ENCODE data around the gene COQ8B. TPM values are rescaled to one million over a fixed set of nuclear protein-coding genes. Genes with fewer than 3 reads are reported as not detected.
"Not testable (repeated sequence)": the region's sequence is repeated elsewhere in the genome, so short reads cannot be mapped to it uniquely, and the experiment has no call there.

Gene COQ8B
- polyA plus RNA-seq, 4 donors, result 31.0 to 54.1 (median 40.9) TPM

GRCh38 chr19:40672573-40673299 is 44.0 kb downstream of the COQ8B start:
- DNase-seq (ENCODE audit: low read depth in 4 of 4, low spot score in 2 of 4), result no peak

DNA sequence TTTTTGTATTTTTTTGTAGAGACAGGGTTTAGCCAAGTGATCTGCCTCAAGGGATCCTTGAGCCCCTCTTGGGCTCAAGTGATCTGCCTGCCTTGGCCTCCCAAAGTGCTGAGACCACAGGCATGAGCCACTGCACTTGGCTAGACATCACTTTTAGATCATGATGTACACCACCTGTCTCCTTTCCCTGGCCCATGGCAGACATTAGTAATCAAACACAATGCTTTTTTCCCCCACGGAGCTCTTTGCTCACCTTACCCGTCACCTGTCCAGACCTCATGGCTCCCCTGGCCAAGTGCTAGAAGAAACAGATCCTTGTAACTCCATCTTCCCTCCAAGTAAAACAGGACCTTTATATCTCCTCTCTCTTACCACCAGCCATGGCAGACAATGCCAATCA is 44.6 kb downstream of the COQ8B start:
- no peak for DNase-seq (ENCODE audit: low read depth in 4 of 4, low spot score in 2 of 4)

DNA sequence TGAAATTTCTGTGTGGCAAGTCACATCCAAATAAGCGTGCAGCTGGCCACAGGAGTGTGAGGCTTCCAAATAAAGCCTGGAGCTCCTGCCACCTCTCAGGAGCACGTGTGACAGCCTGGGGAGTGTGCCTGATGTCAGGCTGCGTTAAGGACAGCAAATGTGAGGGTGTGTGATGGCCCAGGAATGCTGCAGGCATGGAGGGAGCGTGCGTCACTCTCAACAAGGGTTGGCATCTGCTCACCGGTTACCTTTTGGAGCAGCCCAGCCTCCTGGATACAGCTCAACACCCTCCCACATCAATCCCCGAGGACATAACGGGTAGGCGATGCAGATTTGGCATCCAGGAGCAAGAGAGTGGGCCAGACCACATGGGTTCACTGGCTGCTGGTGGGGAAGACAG is 45.3 kb downstream of the COQ8B start:
- DNase-seq (ENCODE audit: low read depth in 4 of 4, low spot score in 2 of 4), result no peak

DNA sequence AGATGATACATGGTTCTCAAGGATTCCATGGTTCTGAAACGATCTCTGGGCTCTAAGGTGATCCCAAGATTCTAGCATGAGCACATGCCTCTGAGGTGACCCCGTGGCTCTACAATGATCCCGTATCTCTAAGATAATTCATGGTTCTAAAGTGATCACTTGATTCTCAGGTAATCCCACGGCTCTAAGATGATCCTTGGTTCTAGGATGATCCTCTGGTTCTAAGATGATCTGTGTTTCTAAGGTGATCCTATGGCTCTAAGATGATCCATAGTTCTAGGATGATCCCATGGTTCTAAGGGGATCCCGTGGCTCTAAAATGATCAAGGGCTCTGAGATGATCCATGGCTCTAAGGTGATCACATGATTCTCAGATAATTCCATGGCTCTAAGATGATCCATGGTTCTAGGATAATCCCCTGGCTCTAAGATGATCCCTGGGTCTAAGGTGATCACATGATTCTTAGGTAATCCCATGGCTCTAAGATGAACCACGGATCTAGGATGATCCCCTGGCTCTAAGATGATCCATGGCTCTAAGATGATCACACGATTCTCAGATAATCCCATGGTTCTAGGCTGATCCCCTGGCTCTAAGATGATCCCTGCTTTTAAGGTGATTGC is 47.6 kb downstream of the COQ8B start:
- DNase-seq (ENCODE audit: low read depth in 4 of 4, low spot score in 2 of 4), result no peak

GRCh38 chr19:40667602-40668001 is 49.1 kb downstream of the COQ8B start:
- DNase-seq (ENCODE audit: low read depth in 4 of 4, low spot score in 2 of 4), result no peak

DNA sequence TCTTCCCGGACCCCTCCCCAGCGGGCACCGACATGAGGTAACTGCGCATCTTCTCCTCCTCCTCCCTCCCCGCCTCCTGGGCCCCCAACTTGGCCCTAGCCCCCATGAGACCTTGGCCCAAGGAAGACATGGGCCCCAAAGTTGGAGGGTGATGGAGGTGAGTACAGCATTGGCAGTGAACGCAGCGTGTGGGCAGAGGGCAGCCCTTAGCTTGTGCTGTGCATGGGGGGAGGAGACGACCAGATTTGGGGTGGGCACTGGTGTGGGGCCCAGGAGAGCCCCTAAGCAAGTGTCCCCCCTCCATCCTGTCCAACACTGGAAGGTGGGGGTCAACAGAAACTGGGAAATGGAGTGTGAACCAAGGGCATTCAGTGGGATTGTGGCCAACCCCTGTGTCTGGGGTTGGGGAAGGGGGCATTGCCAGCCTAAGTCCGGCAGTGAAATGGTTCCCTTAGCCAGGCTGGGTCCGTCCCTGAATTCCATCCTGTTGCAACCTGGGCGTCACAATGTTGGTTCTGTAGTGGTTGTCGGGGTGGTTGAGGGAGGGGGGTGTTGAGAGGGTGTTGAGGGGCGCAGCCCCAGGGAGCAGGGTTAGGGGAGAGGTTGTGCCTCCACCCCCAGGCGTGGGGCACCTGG is 49.8 kb downstream of the COQ8B start:
- DNase-seq (ENCODE audit: low read depth in 4 of 4, low spot score in 2 of 4), result no peak

GRCh38 chr19:40663695-40664692 is 52.7 kb downstream of the COQ8B start:
- DNase-seq (ENCODE audit: low read depth in 4 of 4, low spot score in 2 of 4), result no peak

DNA sequence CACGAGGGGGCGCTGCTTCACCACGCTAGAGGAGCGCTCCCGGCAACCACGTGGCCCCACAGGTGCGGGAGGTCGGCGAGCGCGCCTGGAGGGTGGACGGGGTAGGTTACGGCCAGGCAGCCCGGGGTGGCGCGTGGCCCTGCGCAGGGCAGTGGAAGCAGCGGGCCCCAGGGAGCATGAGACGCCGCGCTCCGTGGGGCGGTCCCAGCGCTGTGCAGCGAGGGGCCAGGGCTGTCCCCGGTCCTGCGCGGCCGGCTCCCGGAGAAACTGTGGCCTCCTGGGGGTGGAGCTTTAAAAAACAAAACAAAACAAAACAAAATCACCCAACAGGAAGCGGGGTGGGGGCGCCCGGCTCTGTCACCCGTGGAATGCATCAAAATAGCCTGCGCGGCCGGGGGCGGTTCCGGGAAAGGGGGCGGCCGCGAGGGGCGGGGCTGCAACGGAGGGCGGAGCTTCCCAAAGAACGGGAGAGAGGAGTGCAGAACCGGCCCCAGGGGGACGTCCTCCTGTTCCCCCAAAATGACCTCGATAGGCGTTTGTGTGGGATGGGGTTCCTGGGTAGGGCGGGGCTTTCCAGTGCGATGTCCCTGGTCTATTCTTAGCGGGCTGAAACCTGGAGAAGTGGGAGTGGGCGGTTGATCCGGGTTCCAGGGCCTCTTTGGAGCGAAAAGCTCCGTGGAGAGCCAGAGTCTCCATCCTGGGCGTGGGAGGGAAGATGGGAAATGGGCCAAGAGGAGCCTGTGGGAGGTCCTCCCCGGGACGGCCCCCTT is 53.6 kb downstream of the COQ8B start:
- DNase-seq (ENCODE audit: low read depth in 4 of 4, low spot score in 2 of 4), result peak; percentile 75 to 81 (median 80)

GRCh38 chr19:40661616-40662015 is 55.1 kb downstream of the COQ8B start:
- DNase-seq (ENCODE audit: low read depth in 4 of 4, low spot score in 2 of 4), result no peak

DNA sequence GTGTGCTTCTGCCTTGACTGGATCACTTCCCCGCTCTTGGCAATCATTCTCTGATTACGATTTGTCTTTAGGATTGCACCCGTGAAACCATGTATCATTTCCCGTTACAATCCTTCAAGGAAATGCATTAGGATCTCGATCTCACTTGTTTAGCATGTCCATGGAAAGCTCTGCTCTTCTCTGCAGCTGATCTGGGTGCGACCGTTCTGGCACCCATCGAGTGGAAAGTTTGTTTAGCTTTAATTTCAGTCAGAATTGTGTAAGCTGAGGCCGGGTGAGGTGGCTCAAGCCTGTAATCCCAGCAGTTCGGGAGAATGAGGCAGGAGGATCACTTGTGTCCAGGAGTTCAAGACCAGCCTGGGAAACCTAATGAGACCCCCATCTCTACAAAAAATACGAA is 57.1 kb downstream of the COQ8B start:
- no peak for DNase-seq (ENCODE audit: low read depth in 4 of 4, low spot score in 2 of 4)

DNA sequence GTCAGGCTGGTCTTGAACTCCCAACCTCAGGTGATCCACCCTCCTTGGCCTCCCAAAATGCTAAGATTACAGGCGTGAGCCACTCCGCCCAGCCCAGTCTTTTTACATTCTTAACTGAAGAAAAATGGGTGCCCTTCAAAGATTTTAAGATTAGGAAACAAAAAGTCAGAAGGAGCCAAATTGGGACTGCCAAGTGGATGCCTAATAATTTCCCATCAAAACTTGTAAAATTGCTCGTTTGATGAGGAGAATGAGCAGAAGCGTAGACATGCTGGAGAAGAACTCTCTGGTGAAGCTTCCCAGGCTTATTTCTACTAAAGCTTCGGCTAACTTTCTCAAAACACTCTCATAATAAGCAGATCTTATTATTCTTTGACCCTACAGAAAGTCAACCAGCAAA is 57.6 kb downstream of the COQ8B start:
- no peak for DNase-seq (ENCODE audit: low read depth in 4 of 4, low spot score in 2 of 4)

- no peak for DNase-seq (ENCODE audit: low read depth in 4 of 4, low spot score in 2 of 4)
Measured at GRCh38 chr19:40658031-40658430, 58.7 kb downstream of the COQ8B start.

DNA sequence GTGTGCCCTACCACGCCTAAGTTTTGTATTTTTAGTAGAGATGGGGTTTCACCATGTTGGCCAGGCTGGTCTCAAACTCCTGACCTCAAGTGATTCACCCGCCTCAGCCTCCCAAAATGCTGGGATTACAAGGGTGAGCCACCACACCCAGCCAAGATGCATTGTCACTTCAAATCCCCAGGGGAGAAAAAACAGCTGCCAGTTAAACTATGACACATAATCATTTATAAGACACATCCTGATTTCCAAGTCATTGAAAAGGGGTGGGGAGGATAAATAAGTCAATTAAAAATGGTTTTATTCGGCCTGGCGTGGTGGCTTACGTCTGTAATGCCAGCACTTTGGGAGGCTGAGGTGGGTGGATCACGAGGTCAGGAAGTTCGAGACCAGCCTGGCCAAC is 61.0 kb downstream of the COQ8B start:
- DNase-seq (ENCODE audit: low read depth in 4 of 4, low spot score in 2 of 4), result not testable (repeated sequence)

DNA sequence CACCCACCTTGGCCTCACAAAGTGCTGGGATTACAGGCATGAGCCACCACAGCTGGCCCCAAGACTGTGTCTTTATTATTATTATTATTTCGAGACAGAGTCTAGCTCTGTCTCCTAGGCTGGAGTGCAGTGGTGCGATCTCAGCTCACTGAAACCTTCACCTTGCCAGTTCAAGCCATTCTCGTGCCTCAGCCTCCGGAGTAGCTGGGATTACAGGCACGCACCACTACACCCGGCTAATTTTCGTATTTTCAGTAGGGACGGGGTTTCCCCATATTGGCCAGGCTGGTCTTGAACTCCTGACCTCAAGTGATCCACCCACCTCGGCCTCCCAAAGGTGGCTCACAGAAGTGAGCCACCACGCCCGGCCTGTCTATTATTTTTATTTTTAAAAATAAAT is 64.4 kb downstream of the COQ8B start:
- DNase-seq (ENCODE audit: low read depth in 4 of 4, low spot score in 2 of 4), result not testable (repeated sequence)

GRCh38 chr19:40650749-40651305 is 65.9 kb downstream of the COQ8B start:
- DNase-seq (ENCODE audit: low read depth in 4 of 4, low spot score in 2 of 4), result no peak

DNA sequence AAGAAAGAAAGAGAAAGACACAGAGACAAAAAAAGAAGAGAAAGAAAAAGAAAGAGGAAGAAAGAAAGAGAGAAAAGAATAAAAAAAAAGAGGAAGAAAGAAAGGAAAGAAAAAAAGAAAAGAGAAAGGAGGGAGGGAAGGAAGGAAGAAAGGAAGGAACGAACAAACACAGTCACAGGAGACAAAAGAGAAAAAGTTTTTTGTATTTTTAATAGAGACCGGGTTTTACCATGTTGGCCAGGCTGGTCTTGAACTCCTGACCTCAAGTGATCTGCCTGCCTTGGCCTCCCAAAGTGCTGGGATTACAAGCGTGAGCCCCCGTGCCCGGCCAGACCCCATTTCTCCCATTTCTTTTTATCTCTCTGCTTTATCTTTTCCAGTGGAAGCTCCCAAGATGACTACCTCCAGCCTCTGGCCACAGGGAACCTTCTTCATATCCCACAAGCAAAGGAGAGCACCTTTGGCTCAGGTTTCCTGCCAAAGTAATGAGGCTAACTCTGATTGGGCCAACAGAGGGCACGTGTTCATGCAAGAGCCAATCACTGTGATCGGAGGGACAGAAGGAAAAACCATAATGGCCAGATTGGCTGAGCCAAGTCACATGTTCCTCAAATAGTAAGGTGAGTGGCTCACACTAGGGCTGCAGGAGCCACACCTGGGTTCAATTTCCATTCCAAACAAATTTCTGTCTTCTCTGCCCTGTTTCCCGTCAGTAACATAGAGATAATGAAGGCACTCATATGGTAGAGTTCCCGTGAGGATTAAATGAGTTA is 66.6 kb downstream of the COQ8B start:
- not testable (repeated sequence) for DNase-seq (ENCODE audit: low read depth in 4 of 4, low spot score in 2 of 4)

DNA sequence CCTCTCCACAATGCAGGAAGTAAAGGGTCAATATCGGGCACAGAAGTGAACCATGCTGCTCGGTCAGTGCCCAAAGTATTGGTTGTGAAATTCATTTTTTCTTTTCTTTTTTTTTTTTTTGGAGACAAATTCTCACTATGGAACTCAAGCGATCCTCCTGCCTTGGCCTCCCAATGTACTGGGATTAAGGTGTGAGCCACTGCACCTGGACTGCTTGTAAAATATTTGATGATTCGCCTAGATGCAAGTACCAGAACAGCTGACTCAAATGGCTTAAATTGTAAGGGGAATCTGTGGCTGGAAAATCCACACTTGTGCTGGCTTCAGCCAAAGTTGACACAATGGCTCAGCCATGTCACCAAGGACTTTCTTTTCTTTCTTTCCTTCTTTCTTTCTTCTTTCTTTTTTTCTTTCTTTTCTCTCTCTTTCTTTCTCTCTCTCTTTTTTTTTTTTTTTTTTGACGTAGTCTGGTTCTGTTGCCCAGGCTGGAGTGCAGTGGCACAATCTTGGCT is 69.9 kb downstream of the COQ8B start:
- DNase-seq (ENCODE audit: low read depth in 4 of 4, low spot score in 2 of 4), result no peak

GRCh38 chr19:40642757-40643305 is 73.9 kb downstream of the COQ8B start:
- DNase-seq (ENCODE audit: low read depth in 4 of 4, low spot score in 2 of 4), result no peak
